ENCODE results near the gene PDIK1L.
A peak's percentile ranks its signal among the peaks of the same experiment; 100 is the strongest.
"Not testable (repeated sequence)": the region's sequence is repeated elsewhere in the genome, so short reads cannot be mapped to it uniquely, and the experiment has no call there.

Gene PDIK1L

DNA sequence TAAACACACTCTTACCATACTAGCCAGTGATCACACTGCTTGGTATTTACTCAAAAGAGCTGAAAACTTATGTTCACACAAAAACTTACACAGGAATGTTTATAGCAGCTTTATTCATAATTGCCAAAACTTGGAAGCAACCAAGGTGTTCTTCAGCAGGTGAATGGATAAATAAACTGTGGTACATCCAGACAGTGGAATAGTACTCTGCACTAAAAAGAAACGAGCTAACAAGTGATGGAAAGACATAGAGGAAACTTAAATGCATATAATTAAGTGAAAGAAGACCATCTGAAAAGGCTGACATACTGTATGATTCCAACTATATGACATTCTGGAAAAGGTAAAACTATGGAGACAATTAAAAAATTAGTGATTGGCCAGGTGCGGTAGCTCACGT, 20.7 kb upstream of the PDIK1L start:
- no peak for DNase-seq (ENCODE audit: low spot score)

DNA sequence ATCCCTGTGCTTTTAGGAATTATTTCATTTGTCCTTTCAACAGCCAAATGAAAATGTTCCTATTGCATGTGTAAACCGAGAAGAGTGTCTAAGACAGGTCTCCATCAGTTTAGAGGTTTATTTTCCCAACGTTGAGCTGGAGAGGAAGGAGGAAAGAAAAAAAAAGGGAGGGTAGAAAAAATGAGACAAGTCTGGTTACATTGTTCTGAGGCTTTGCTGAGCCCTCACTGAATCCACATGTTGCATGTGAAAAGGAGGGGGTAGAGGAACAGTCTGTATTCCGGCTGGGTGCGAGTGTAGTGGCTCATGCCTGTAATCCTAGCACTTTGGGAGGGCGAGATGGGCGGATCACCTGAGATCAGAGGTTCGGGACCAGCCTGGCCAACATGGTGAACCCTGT, 19.2 kb upstream of the PDIK1L start:
- DNase-seq (ENCODE audit: low spot score), result no peak

DNA sequence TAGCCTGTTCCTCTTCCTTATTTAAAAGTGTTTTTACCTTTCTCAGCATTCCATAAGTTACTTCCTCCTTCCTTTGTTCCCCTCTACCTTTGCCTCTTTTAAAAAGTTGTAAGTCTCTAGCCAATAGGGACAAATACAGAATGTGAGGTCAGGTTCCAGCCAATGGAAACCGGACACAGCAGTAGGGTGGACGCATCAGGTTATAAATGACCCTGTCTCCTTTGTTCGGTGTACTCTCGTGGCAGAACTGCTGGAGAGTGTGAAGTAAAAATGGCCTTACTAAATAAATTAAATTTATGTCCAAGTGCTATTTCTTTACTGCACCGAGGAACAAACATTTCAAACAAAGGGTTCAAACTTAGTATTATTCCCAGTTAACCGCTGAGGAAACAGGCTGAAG, 18.1 kb upstream of the PDIK1L start:
- not testable (repeated sequence) for DNase-seq (ENCODE audit: low spot score)

DNA sequence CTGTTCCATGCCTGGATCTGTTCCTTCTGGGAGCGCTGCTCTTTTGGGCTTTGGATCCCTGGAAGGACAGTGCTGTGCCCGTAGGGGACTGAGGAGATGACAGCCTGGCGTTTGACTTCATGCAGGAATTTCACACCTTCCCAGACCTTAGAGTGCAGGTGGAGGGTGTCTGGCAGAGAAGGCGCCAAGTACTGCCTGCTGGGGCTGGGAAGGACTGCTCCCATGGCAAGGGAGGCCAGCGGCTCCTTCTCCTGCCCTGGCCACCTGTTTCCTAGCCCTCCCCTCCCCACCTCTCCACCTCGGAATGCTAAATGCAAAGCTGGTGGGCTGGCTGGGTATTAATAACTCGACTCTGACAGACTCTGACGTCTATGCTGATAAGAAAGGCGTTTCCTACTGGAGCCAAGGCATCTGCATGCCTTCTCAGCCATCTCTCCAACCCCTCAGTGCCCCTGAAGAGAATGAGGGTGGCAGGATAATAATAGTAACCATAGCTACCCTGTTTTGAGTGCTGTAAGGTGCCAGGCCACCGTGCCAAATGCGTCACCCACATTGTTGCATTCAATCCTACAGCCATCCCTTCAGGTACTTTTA, 17.5 kb upstream of the PDIK1L start:
- DNase-seq (ENCODE audit: low spot score), result no peak

DNA sequence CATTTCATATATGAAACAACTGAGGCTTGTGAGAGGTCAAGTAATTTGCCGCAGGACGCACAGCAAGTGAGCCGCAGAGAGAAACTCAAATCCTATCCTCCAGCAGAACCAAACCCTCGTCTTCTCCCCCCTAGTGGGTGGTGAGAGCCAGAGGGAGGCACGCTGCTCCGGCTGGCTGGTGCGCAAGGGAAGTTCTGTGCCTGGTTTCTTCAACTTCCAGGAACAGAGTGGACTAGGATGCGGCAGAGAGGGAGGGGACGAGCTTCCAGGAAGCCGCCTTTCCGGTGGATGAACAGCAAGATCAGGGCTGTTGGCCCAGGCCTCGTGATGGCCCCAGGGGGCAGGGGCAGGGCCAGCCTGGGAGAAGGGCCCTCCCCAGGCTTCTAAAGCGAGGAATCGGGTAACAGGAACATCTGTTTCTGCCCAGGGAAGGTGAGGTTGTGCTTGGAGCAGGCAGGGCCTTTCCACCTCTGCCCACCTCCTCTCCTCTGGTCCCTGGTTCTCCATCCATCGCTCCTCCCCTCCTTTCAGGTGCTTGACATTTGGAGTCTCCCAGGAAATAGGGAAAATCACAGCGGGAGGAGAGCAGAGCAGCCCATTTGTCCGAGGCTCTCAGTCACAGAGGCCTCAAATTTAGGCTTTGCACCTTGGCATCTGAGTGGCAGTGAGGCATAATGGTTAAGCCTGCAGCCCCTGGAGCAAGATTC, 16.8 kb upstream of the PDIK1L start:
- DNase-seq (ENCODE audit: low spot score), result no peak

DNA sequence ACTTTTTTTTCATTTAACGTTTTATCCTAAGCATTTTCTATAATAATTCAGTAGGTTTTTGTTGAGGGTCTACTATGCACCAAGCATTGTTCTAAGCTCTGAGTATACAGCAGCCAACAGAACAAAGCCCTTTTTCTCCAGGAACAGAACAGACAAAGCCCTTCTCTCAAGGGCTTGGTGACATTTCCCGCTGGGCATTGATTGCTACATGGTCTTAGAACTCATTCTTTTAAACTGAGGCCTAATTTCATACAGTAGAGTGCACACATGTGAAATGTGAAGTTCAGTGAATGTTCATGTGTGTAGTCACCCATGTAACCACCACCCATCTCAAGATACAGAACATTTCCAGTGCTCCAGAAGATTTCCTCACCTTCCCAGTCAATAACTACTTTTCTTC, 15.2 kb upstream of the PDIK1L start:
- DNase-seq (ENCODE audit: low spot score), result no peak

DNA sequence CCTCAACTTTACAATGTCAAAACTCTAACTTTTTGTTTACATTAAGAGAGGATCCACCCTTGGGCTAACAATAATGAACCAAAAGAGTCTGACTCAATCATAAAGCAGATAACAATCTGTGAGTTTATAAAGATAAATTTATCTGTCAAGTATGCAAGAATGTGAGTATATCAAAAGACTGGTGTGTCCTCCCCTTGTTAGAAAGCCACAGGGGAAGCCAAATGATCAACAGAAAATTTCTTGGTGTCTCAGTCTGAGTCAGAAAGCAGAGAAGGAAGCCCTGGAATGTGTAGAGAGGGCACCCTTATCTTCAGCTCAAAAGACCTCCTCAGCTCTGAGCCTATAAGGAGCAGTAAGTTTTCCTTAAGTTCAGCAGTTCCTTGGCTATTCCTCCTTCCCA, 13.9 kb upstream of the PDIK1L start:
- DNase-seq (ENCODE audit: low spot score), result no peak

DNA sequence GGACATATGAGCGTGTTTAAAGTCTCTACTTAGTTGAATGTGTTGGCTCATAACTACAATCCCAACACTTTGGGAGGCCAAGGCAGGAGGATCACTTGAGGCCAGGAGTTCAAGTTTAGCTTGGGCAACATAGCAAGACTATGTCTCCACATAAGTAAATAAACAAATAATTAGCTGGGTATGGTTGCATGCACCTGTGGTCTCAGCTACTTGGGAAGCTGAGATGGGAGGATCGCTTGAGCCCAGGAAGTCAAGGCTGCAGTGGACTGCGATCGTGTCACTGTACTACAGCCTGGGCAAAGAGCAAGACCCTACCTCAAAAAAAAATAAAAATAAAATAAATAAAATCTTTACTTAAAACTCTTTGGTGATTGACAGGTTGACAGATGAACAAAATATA, 13.0 kb upstream of the PDIK1L start:
- no peak for DNase-seq (ENCODE audit: low spot score)

DNA sequence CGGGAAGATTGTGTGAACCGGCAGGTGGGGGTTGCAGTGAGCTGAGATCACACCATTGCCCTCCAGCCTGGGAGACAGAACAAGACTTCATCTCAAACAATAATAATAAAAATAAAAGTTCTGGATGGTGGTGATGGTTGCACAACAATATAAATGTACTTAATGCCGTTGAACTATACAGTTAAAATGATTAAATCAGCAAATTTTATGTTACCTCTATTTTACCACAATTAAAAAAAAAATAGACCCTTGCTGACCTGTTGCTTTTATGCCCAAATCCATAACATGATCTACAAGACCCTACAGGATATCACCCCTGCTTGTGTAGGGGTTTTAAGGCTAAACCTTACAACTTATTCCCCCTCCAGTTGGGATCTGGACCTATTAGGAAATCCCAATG, 11.8 kb upstream of the PDIK1L start:
- DNase-seq (ENCODE audit: low spot score), result no peak

DNA sequence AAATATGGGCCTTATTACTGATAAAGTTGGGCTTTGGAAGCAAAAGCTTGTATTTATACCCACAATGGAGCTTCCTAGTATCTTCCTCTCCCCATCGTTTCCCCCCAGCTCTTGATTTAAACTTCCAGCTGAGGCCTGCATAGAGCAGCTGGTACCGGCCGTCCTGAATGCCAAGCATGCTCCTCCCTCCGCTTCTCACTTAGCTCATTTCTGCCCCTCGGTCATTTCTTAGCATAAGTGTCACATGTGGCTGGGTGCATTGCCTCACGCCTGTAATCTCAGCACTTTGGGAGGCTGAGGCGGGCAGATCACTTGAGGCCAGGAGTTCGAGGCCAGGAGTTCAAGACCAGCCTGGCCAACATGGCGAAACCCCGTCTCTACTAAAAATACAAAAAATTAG, 11.4 kb upstream of the PDIK1L start:
- not testable (repeated sequence) for DNase-seq (ENCODE audit: low spot score)

DNA sequence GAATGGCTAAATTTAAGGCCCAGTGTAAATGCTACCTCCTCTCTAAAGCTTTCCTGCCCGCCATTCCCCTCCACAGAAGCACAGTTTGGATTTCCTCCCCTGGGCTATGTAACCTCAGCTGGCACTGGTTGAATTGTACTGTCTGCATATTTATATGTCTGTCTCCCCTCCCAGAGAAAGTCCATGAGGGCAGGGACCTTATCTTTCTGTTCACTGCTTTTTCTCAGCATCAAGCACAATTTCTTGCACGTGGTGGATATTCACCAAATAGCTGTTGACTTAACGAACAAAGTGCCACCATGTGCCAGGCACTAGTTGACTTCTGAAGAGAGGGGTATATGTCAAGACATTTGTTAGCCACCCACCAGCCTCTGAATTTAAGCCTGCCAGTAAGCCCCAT, 9.5 kb upstream of the PDIK1L start:
- no peak for DNase-seq (ENCODE audit: low spot score)

DNA sequence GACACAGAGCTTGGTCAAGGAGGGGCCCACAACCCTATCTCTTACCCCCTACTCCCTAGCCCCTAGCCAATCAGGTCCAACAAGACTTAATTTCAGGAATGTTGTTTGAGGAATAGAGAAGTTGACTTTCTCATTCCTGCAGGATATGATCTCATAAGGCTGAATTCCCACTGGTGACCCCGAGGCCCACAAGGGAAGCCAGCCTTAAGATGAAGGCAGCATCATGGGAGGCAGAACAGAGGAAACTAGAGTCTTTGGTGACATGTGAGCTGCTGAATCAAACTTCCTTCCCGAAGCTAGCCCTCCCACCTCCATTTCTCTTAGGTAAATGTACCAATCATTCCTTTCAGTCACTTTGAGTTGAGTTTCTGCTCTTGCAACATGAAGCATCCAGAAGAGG, 9.1 kb upstream of the PDIK1L start:
- DNase-seq (ENCODE audit: low spot score), result no peak

DNA sequence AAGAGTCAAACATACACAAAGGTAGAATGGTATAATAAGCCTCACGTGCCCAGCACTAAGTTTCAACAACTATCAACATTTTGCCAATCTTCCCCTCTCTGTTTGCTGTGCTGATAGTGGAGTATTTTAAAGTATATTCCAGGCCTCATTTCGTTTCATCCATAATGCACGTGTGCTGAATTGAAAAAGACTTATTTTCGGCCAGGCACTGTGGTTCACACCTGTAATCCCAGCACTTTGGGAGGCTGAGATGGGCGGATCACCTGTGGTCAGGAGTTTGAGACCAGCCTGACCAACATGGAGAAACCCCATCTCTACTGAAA, 6.4 kb upstream of the PDIK1L start:
- DNase-seq (ENCODE audit: low spot score), result not testable (repeated sequence)

DNA sequence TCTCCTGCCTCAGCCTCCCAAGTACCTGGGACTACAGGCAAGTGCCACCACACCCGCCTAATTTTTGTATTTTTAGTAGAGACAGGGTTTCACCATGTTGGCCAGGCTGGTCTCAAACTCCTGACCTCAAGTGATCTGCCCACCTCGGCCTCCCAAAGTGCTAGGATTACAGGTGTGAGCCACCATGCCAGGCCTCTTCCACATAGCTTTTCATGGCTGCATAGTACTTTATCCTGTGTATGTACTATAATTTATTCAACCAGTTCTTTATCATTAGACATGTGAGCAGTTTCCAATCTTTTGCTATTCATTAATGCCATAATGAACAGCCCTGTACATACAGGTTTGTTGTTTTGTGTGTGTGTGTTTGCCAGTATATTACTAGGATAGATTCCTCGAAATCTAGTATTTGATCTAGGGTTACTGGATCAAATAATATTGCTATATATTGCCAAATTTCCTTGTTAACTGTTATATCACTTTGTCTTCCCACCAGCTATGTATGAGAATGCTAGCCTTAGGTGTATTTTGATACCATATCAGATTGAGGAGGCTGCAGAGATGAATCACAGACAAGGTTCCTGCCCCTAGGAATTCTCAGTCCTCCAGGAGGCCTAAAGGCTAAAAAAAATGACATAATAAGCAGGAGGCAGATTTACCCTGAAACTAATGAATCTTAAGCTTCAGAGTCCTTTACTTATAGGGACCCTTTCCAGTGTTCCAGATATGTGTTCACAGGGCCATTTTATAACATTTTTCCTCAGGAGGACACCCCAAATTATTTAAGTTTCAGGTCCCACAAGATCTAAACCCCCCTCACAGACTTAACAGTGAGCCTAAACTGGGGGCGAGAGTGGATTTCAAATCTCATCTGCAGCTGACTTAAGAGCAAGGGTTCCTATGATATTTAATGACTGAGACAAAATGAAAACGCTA, 2.1 kb upstream of the PDIK1L start:
- no peak for DNase-seq (ENCODE audit: low spot score)

DNA sequence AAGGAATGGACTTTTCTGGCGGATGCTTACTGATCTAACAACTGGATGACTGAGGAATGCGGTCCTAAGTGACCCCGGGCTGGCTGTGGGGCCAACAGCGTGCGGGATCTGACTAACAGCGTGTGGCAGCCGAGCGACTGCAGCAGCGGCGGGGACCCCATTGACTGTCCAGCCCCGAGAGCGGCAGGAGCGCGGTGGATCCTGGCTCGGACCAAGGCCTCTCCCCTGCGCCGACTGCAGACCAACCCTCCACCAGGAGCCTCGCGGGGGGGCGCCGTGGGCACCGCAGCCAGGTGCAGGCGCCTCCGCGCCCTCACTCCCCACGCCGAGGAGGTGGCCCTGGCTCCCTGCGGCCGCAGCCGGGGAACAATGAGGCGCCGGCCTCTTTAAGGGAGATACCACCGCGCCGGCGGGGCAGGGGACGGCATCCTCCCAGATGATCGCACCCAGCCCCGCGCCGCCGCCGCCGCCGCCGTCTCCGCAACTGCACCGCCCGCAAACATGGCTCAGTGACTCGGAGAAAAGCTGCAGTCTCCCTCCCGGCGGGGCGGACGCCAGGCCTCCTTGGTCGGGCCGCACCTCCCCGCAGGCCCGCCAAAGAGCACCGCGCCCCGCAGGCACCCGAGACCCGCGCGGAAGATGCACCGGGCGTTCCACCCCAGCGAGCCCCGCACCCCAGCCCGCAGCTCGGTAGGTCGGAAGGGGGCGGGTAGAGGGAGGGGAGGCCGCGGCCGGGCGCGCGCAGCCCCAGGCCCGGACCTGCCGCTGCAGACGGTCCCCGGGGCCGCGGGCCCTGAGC, 694 bp upstream of the PDIK1L start:
- DNase-seq (ENCODE audit: low spot score), result peak; percentile 78

DNA sequence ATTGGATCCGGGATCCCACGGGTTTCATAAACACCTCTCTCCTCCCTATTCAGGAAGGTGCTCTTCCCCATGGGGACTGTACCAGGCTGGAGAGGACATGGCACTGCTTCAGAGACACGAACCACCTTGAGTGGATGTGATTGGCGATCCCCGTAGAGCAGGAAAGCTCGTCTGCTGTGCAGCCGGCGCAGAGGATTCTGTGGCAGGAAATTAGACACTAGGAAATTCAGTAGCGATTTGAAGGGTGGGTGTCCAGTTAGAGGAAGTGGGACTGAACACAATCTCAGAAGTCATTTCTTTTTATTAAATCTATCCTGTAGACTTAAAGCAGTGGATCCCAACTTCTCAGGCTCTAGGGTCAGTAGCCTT, 767 bp downstream of the PDIK1L start:
- DNase-seq (ENCODE audit: low spot score), result no peak

DNA sequence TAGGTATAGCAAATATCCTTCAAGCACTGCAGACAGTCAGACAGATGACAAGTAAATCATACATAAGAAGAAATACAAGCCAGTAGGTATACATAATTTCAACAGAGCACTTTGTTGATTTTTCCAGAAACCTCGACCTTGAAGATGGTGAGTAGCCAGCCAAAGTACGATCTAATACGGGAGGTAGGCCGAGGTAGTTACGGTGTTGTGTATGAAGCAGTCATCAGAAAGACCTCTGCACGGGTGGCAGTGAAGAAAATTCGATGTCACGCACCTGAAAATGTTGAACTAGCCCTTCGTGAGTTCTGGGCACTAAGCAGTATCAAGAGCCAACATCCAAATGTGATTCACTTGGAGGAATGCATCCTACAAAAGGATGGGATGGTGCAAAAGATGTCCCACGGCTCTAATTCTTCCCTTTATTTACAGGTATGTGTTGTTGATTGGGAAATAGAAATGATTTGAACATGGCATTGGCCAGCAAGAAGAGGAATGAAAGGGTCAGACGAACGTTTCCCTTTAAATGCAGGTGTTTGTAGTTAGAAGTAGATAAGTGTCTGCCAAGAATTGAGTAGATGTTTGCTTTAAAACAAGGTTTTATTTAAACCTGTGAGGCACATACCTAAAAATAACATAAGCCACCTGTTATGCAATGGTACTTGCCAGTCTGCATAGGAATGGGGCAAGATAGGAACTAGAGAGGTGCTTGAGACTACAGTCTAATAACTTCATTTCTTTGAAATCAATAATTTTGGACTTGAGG, 2.7 kb downstream of the PDIK1L start:
- DNase-seq (ENCODE audit: low spot score), result no peak

DNA sequence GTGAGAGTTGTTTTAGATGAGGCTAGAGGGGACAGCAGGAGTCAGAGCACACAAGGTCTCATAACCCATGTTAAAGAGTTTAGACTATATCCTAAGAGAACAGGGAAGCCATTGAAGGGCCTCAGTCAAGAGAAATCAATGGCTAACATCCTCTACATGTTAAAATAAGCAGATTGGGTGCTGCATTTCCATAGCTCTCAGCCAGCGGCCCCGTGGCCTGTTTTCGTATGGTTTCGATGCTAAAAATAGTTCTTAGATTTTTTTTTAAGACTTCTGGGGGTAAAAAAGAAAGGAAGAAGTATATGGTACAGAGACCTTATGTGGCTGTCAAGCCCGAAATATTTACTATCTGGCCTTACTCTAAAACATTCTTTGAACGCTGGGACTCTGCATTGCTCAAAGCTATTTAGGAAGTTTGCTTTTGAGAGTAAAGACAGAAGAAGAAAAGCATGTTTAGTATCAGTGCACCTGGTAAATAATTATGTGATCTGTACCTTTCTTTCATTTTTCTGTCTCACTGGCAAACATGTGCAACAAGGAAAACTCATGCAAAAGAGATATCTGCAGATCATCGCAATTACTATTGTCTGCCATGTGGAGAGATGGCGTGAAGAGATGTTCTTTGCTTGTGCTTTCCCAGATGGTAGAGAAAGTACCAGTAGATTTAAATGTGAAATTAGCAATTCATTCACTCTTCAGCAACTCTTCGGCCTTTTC, 8.4 kb downstream of the PDIK1L start:
- DNase-seq (ENCODE audit: low spot score), result no peak

DNA sequence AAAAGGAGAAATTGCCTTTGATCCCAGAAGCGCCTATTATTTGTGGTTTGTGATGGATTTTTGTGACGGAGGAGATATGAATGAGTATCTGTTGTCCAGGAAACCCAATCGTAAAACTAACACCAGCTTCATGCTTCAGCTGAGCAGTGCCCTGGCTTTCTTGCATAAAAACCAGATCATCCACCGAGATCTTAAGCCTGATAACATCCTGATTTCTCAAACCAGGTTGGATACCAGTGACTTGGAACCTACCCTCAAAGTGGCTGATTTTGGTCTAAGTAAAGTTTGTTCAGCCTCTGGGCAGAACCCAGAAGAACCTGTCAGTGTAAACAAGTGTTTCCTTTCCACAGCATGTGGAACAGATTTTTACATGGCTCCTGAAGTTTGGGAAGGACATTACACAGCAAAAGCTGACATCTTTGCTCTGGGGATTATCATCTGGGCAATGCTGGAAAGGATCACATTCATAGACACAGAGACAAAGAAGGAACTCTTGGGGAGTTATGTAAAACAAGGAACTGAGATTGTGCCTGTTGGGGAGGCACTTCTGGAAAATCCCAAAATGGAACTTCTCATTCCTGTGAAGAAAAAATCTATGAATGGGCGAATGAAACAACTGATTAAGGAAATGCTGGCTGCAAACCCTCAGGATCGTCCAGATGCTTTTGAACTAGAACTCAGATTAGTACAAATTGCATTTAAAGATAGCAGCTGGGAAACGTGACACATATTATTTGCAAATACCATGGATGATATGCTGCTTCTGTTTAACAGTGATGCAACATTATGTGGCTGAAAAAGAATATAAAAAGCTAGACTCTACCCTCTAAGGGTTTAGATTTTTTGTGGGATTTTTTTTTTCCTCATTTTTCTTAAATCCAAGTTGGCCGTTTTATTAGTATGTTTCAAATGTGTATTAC, 10.5 kb downstream of the PDIK1L start:
- DNase-seq (ENCODE audit: low spot score), result no peak

Measured in left forelimb (tissue), 1 donor.